Calu3 (cell line): ENCODE results near the gene GRK3. TPM values are rescaled to one million over a fixed set of nuclear protein-coding genes. Genes with fewer than 3 reads are reported as not detected.

Experiments
- BruUV-seq: library from RNA; stranded (reverse); fragments of 400-500 nt; replicated peaks from 2 replicates; lab custom pipeline; 2021; lab: Mats Ljungman, UMichigan
- CTCF ChIA-PET: fragments of 300-600 bp; sonication (Branson Sonifier 250); formaldehyde crosslinking; loops from one replicate; lab custom pipeline; 2022; ENCODE audit warnings: antibody characterized with exemption; lab: Charles Lee
- DNase-seq: peaks from one replicate; pipeline ENCODE4 v3.0.0; 2022
- H3K27ac Mint-ChIP-seq: one replicate; pipeline ENCODE4 v1.8.0; 2022; ENCODE audit warnings: mixed read lengths; ENCODE audit not compliant: unreplicated experiment
- H3K27me3 Mint-ChIP-seq: one replicate; pipeline ENCODE4 v1.8.0; 2022; ENCODE audit warnings: mixed read lengths; ENCODE audit not compliant: unreplicated experiment
- H3K36me3 Mint-ChIP-seq: one replicate; pipeline ENCODE4 v1.8.0; 2022; ENCODE audit warnings: mild to moderate bottlenecking, moderate library complexity, mixed read lengths; ENCODE audit not compliant: insufficient read depth, unreplicated experiment
- H3K4me1 Mint-ChIP-seq: one replicate; pipeline ENCODE4 v1.8.0; 2022; ENCODE audit warnings: mild to moderate bottlenecking, low read depth, mixed read lengths; ENCODE audit not compliant: unreplicated experiment
- H3K4me3 Mint-ChIP-seq: one replicate; pipeline ENCODE4 v1.8.0; 2022; ENCODE audit warnings: mild to moderate bottlenecking, low read depth, moderate library complexity, mixed read lengths; ENCODE audit not compliant: unreplicated experiment
- H3K9me3 Mint-ChIP-seq: one replicate; pipeline ENCODE4 v1.8.0; 2022; ENCODE audit warnings: low read depth, mixed read lengths; ENCODE audit not compliant: unreplicated experiment
- CTCF ChIP-seq: fragments of 200-600 bp; IDR thresholded peaks from one replicate; pipeline ENCODE4 v1.8.0; 2022; ENCODE audit warnings: antibody characterized with exemption; ENCODE audit not compliant: unreplicated experiment
- intact Hi-C: fragments of 100-400 bp; cut with micrococcal nuclease; formaldehyde crosslinking; loops from one replicate; pipeline ENCODE4 v1.10.0; 2022; ENCODE audit not compliant: unreplicated experiment
- total RNA-seq: library from RNA; stranded (reverse); gene quantifications from 2 replicates; pipeline ENCODE4 v1.2.3, GENCODE V29; 2022

GRK3 gene
- total RNA-seq, 1 experiment from 2014 or later = 12.0 TPM

DNA sequence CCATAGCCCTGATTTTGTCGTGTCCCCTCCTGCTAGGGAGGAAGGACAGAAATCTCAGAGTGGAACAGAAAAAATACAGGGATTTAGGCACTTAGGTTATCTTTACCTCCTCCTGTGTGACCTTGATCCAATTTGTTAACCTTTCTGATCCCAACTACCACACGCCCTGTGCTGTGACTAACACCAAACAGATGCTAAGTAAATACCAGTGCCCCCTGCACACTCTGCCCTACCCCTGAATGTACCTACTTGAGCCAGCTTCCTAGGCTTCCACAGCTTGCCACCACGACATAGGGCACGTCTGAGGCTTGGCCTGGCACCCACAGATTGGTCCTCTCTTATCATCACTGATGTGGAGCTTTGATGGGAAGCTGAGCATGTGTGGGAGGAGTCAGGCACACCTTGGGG, 186.7 kb downstream of the GRK3 start:
- DNase-seq = no peak
- no peak for TF ChIP-seq CTCF
- Mint-ChIP-seq H3K27ac (no peak overlapping the region), H3K4me3 (no peak overlapping the region), H3K36me3 (peaks cover 9% of the 10 kb centered on the region), H3K27me3 (no peaks in the 10 kb centered on the region), H3K4me1 (peaks cover 53% of the 10 kb centered on the region), H3K9me3 (no peaks in the 10 kb centered on the region)
- CTCF ChIA-PET = no interaction called here
- intact Hi-C loops = no loop called here
- BruUV-seq = no TSS peak

DNA sequence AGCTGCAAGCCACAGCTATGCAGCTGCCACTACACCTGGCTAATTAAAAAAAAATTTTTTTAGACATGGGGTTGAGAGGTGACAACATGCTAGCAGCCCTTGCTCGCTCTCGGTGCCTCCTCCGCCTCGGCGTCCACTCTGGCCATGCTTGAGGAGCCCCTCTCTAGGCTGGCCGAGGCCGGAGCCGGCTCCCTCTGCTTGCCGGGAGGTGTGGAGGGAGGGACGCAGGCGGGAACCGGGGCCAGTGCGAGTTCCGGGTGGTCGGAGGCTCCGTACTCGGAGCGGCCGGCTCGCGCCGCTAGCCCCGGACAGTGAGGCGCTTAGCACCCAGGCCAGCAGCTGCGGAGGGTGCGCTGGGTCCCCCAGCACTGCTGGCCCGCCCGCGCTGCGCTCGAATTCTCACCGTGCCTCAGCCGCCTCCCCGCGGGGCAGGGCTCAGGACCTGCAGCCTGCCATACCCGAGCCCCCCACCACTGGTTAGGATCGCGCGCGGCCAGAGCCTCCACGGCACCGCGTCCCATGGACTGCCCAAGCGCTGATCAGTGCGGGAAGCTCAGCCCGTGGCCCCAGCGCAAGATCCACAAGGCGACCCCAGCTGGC, 188.2 kb downstream of the GRK3 start:
- intact Hi-C loops = no loop called here
- no peaks in the 10 kb centered on the region for H3K27me3 Mint-ChIP-seq
- TF ChIP-seq CTCF = no peak
- no TSS peak for BruUV-seq
- no peak overlapping the region for H3K4me3 Mint-ChIP-seq
- CTCF ChIA-PET = interaction anchor here (0.6 kb wide), 1 partner anchor 19 kb away, joined by 3 read pairs; no protein-coding TSS in a partner anchor
- H3K36me3 Mint-ChIP-seq = peaks cover 2% of the 10 kb centered on the region
- no peaks in the 10 kb centered on the region for H3K9me3 Mint-ChIP-seq
- DNase-seq = no peak
- no peak overlapping the region for H3K27ac Mint-ChIP-seq
- peaks cover 40% of the 10 kb centered on the region for H3K4me1 Mint-ChIP-seq

GRCh38 chr22:25753252-25753651, 188.8 kb downstream of the GRK3 start:
- TF ChIP-seq CTCF = no peak
- H3K4me3 Mint-ChIP-seq = no peak overlapping the region
- no peaks in the 10 kb centered on the region for H3K27me3 Mint-ChIP-seq
- no peaks in the 10 kb centered on the region for H3K9me3 Mint-ChIP-seq
- H3K36me3 Mint-ChIP-seq = no peaks in the 10 kb centered on the region
- intact Hi-C loops = no loop called here
- peaks cover 37% of the 10 kb centered on the region for H3K4me1 Mint-ChIP-seq
- no TSS peak for BruUV-seq
- DNase-seq = no peak
- CTCF ChIA-PET = interaction anchor here (0.6 kb wide), 1 partner anchor 19 kb away, joined by 3 read pairs; no protein-coding TSS in a partner anchor
- H3K27ac Mint-ChIP-seq = no peak overlapping the region

- no peak for DNase-seq
- TF ChIP-seq CTCF = no peak
- H3K27ac Mint-ChIP-seq = no peak overlapping the region
Measured at GRCh38 chr22:25754527-25755202, 190.2 kb downstream of the GRK3 start.

More at GRCh38 chr22:25754527-25755202, 190.2 kb downstream of the GRK3 start:
- Mint-ChIP-seq H3K4me1 (peaks cover 31% of the 10 kb centered on the region), H3K36me3 (peaks cover under 1% of the 10 kb centered on the region), H3K9me3 (no peaks in the 10 kb centered on the region), H3K4me3 (no peak overlapping the region), H3K27me3 (no peaks in the 10 kb centered on the region)
- CTCF ChIA-PET = no interaction called here
- no TSS peak for BruUV-seq
- intact Hi-C loops = no loop called here
